GM21619 (cell line): ENCODE measurements around the gene PKIB.

Source experiments
- ATAC-seq: cut with Tn5 transposase; IDR thresholded peaks from one replicate; pipeline ENCODE4 v1.9.1; 2021; ENCODE audit not compliant: unreplicated experiment

PKIB gene

GRCh38 chr6:122665929-122666328 is 55.7 kb downstream of the PKIB start:
- no peak for ATAC-seq

- ATAC-seq = no peak
Observed at GRCh38 chr6:122666418-122666817, 56.2 kb downstream of the PKIB start.

GRCh38 chr6:122669418-122669817 is 59.2 kb downstream of the PKIB start:
- ATAC-seq = no peak

GRCh38 chr6:122669868-122670267 is 59.7 kb downstream of the PKIB start:
- no peak for ATAC-seq

GRCh38 chr6:122671251-122671650 is 61.0 kb downstream of the PKIB start:
- no peak for ATAC-seq

GRCh38 chr6:122673343-122673961 is 63.2 kb downstream of the PKIB start:
- no peak for ATAC-seq

- ATAC-seq = no peak
Observed at GRCh38 chr6:122676146-122676545, 65.9 kb downstream of the PKIB start.

GRCh38 chr6:122676688-122677087 is 66.5 kb downstream of the PKIB start:
- no peak for ATAC-seq

GRCh38 chr6:122677406-122677805 is 67.2 kb downstream of the PKIB start:
- ATAC-seq = no peak

- no peak for ATAC-seq
Observed at GRCh38 chr6:122678841-122679240, 68.6 kb downstream of the PKIB start.

GRCh38 chr6:122681705-122682104 is 71.5 kb downstream of the PKIB start:
- ATAC-seq = no peak

- no peak for ATAC-seq
Observed at GRCh38 chr6:122683989-122684651, 73.9 kb downstream of the PKIB start.

GRCh38 chr6:122692175-122692598 is 82.0 kb downstream of the PKIB start:
- ATAC-seq = no peak

- ATAC-seq = no peak
Observed at GRCh38 chr6:122692807-122693580, 82.8 kb downstream of the PKIB start.

- no peak for ATAC-seq
Observed at GRCh38 chr6:122694075-122694474, 83.9 kb downstream of the PKIB start.

- no peak for ATAC-seq
Observed at GRCh38 chr6:122694602-122695001, 84.4 kb downstream of the PKIB start.

GRCh38 chr6:122695188-122695587 is 85.0 kb downstream of the PKIB start:
- ATAC-seq = no peak

- no peak for ATAC-seq
Observed at GRCh38 chr6:122696079-122696478, 85.9 kb downstream of the PKIB start.

- no peak for ATAC-seq
Observed at GRCh38 chr6:122696853-122697252, 86.6 kb downstream of the PKIB start.

GRCh38 chr6:122697458-122697857 is 87.3 kb downstream of the PKIB start:
- no peak for ATAC-seq

GRCh38 chr6:122701666-122702065 is 91.5 kb downstream of the PKIB start:
- no peak for ATAC-seq

- no peak for ATAC-seq
Observed at GRCh38 chr6:122702841-122703240, 92.6 kb downstream of the PKIB start.
